UCSD-AML1 (cell line): Measurements from ENCODE around the gene RTP1.
"Not testable (repeated sequence)": the region's sequence is repeated elsewhere in the genome, so short reads cannot be mapped to it uniquely, and the experiment has no call there.

Source experiments
- DNase-seq: peaks from one replicate; lab custom pipeline; 2025; ENCODE audit not compliant: unreplicated experiment; lab: John Stamatoyannopoulos, UW

Gene RTP1

GRCh38 chr3:187238239-187238638 lies 41.0 kb downstream of the RTP1 start:
- no peak for DNase-seq

- not testable (repeated sequence) for DNase-seq
Measured at GRCh38 chr3:187238835-187239234, 41.5 kb downstream of the RTP1 start.

GRCh38 chr3:187242435-187242834 lies 45.1 kb downstream of the RTP1 start:
- DNase-seq, result no peak

GRCh38 chr3:187242900-187243299 lies 45.6 kb downstream of the RTP1 start:
- no peak for DNase-seq

- no peak for DNase-seq
Measured at GRCh38 chr3:187243933-187244524, 46.7 kb downstream of the RTP1 start.

GRCh38 chr3:187247398-187247797 lies 50.1 kb downstream of the RTP1 start:
- DNase-seq, result no peak
